GM21825 (cell line): ENCODE results near the gene NIBAN1.
A peak's percentile ranks its signal among the peaks of the same experiment; 100 is the strongest.
"Not testable (repeated sequence)": the region's sequence is repeated elsewhere in the genome, so short reads cannot be mapped to it uniquely, and the experiment has no call there.

Experiments used
- ATAC-seq: cut with Tn5 transposase; IDR thresholded peaks from one replicate; pipeline ENCODE4 v1.9.1; 2021; ENCODE audit warnings: mild to moderate bottlenecking, moderate library complexity; ENCODE audit not compliant: unreplicated experiment

The NIBAN1 gene, protein sequence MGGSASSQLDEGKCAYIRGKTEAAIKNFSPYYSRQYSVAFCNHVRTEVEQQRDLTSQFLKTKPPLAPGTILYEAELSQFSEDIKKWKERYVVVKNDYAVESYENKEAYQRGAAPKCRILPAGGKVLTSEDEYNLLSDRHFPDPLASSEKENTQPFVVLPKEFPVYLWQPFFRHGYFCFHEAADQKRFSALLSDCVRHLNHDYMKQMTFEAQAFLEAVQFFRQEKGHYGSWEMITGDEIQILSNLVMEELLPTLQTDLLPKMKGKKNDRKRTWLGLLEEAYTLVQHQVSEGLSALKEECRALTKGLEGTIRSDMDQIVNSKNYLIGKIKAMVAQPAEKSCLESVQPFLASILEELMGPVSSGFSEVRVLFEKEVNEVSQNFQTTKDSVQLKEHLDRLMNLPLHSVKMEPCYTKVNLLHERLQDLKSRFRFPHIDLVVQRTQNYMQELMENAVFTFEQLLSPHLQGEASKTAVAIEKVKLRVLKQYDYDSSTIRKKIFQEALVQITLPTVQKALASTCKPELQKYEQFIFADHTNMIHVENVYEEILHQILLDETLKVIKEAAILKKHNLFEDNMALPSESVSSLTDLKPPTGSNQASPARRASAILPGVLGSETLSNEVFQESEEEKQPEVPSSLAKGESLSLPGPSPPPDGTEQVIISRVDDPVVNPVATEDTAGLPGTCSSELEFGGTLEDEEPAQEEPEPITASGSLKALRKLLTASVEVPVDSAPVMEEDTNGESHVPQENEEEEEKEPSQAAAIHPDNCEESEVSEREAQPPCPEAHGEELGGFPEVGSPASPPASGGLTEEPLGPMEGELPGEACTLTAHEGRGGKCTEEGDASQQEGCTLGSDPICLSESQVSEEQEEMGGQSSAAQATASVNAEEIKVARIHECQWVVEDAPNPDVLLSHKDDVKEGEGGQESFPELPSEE

GRCh38 chr1:184974056-184974836 lies at the start of gene NIBAN1:
Gene NIBAN1, minus strand, starts transcription at chr1:184974508. Its CDS starts 152 bp downstream, at chr1:184974356.
- peak; percentile 59 for ATAC-seq

DNA sequence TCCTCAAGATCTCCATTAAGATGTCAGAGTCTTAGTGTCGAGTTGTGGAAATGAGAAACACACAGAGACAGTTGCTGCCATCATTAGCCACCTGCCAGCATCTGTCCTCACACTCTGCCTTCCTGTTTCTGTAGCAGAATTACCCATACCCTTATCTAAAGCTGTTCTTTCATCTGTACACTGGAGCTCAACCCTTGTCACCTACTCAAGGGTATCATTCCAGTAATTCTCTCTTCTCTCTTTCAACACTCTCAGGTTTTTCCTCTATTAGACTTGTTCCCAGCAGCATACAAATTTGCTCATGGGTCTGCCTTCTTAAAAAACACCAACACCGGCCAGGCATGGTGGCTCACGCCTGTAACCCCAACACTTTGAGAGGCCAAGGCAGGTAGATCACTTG lies 43.7 kb upstream of the NIBAN1 start:
- ATAC-seq, result no peak

DNA sequence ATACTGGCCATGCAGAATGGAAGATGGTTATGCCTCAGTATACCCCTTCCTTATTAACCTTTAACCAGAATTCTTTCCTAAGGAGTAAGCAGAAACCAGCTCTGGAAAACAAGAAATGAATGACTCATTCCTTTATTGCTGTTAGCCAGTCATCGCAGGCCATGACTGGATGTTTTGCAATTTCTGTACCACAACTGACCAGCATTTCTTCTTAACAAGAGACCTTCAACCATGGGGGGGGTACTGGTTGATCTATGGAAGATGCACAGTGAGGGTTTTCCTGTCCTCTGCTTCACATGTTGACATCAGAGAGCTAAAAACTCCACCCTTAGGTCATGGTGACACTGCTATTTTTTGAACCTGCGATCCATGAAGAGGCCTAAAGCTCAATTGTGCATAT lies 43.0 kb upstream of the NIBAN1 start:
- ATAC-seq, result no peak

DNA sequence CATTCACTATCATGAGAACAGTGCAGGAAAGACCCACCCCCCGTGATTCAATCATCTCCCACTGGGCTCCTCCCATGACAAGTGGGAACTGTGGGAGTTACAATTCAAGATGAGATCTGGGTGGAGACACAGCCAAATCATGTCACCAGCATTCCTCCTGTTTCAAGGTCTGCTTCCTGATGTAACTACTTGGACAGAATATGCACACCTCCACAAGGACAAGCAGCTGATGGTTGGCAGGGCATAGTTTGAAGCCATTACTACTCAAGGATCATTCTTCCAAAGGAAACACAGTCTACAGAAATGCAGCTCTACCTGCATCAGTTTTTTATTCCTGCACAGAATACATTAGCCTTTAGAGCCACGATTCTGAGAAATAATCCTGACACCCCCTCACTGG lies 42.6 kb upstream of the NIBAN1 start:
- ATAC-seq, result no peak

- no peak for ATAC-seq
Measured at GRCh38 chr1:185015631-185016030, 41.3 kb upstream of the NIBAN1 start.

- ATAC-seq, result no peak
Measured at GRCh38 chr1:185014941-185015340, 40.6 kb upstream of the NIBAN1 start.

GRCh38 chr1:185010361-185010760 lies 36.1 kb upstream of the NIBAN1 start:
- no peak for ATAC-seq

DNA sequence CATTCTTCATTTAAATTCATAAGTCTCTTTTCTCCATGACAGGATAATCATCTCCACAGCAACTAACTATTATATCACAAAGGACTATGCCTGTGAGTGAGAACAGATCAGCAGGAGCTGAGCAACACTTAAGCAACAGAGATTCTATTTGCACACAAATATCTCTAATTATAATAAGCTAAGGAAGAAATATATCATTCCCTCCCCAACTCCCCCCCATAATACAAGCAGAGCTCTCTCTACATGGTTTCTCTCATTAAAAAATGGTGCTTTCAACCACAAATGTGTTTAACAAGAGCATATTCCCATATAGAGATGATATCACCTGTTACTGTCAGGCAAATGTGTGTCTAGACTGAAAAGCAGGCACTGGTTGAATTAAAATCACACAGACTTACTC lies 34.5 kb upstream of the NIBAN1 start:
- no peak for ATAC-seq

DNA sequence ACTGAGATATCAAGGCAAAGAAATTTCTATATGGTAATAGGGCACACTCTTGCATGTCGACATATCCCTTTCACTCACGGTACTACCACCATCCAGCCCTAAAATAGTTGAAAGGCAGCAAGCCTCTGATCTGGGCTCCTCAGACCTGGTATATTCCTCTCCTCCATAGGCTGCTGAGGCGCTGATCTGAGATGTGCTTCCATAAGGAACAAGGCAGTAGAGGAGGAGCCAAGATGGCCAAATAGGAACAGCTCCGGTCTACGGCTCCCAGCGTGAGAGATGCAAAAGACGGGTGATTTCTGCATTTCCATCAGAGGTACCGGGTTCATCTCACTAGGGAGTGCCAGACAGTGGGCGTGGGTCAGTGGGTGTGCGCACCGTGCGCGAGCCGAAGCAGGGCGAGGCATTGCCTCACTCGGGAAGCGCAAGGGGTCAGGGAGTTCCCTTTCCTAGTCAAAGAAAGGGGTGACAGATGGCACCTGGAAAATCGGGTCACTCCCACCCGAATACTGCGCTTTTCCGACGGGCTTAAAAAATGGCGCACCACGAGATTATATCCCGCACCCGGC lies 27.1 kb upstream of the NIBAN1 start:
- not testable (repeated sequence) for ATAC-seq

GRCh38 chr1:184999974-185000373 lies 25.7 kb upstream of the NIBAN1 start:
- not testable (repeated sequence) for ATAC-seq

- no peak for ATAC-seq
Measured at GRCh38 chr1:184994301-184994700, 20.0 kb upstream of the NIBAN1 start.

- no peak for ATAC-seq
Measured at GRCh38 chr1:184992271-184992670, 18.0 kb upstream of the NIBAN1 start.

GRCh38 chr1:184990204-184990603 lies 15.9 kb upstream of the NIBAN1 start:
- ATAC-seq, result no peak

DNA sequence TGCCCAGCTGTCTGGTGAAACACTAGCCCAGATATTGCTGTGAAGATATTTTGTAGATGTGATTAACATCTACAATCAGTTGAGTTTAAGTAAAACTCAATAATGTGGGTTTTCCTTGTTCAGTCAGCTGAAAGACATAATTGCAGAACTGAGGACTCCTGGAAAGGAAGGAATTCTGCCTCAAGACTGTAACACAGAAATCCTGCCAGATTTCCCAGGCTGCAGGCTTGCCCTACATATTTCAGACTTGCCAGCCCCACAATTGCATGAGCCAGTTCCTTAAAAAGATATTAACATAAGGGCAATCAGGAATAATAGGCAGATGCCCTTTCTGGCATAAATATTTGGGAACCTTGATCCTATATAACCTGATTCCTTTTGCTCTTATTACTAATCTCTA lies 14.2 kb upstream of the NIBAN1 start:
- ATAC-seq, result no peak

DNA sequence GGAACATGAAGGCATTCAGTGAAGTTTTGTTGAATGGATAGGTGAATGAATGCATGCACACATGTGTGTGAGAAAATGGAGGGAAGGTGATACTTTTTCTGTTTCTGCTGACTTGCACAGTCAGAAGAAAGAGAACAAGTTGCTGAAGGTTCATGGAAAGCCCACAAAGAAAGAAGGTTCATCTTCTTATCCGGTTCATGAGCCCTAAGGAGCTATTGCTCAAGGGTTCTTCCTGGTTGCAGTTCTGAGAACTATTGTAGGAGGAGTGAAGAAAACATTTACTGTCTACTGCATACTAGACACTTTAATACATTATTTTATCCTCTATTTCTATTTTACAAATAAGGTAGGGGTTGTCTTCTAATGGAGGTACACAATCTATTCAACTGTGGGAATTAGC lies 13.4 kb upstream of the NIBAN1 start:
- no peak for ATAC-seq

DNA sequence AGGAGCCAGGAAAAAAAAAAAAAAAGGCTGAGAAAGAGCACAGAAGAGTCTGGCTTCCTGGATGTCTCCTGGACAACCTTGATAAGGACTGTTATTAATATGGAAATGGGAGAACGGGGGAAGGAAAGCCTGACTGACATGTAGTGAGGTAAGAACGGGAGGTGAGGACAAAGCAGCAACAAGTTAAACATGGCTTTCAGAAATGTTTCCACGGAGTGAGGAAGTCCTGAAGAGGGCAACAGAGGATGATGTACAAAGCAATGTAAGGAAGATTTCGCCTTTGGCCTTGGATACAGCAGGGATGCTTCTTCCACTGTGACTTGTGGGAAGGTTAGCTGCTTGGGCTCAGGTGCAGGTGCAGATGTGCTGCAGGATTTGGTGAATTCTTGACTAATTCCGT lies 11.9 kb upstream of the NIBAN1 start:
- ATAC-seq, result no peak

DNA sequence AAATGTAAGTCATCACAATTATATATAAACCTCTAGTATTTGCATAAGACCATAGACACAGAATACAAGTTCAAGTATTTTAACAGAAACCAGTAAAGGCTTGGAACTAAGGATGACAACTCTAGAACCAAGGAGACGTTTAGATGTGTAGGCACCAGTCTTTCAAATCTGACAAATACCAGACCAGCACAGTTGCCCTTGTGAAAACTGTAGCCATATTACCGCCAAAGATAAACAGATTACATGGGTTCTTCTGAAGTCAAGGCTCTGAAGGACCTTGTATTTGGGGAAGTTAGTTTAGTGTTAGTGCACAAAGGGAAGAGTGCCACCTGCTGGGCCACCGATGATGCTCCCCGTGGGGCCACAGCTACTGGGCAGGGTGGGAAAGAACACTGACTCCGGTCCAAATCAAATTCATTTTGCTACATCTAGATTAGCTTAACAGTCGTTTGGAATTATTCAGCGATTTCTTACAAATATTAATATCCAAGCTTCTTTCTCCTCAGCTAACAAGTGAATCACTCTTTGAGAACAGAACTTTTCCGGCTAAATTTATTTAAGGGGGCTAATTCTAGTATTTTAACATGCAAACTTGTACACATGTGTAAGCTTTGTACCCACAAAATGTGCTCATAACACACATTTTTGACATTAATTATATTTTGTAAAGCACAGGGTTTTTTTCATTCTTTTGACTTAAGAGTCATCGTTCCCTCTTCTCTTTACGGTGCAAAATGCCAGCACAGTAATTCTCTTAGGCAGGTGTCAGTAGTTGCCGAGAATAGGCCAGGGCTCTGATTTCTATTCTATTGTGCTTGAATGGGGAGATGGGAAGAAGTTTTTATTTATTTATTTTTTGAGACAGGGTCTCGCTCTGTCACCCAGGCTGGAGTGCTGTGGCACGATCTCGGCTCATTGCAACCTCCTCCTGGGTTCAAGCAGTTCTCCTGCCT lies 8.0 kb upstream of the NIBAN1 start:
- ATAC-seq, result peak; percentile 87

GRCh38 chr1:184980726-184981125 lies 6.4 kb upstream of the NIBAN1 start:
- no peak for ATAC-seq

- no peak for ATAC-seq
Measured at GRCh38 chr1:184975208-184975870, 1.0 kb upstream of the NIBAN1 start.
